Suprapubic skin (tissue), 4 donors: ENCODE data around the gene SLC12A8. TPM values are rescaled to one million over a fixed set of nuclear protein-coding genes. Genes with fewer than 3 reads are reported as not detected.

ENCODE experiments used
- DNase-seq, 2 donors: peaks; one replicate each; pipeline ENCODE4 v3.0.0-alpha.2; 2019; ENCODE audit warnings: low spot score in 2 of 2
- H3K27ac ChIP-seq: fragments of 200-600 bp; sonication (generic); one replicate; pipeline ENCODE4 v1.5.1; 2019
- H3K27me3 ChIP-seq: fragments of 200-600 bp; sonication (generic); one replicate; pipeline ENCODE4 v1.5.1; 2019
- H3K36me3 ChIP-seq: fragments of 200-600 bp; sonication (generic); one replicate; pipeline ENCODE4 v1.5.1; 2019
- H3K4me1 ChIP-seq: fragments of 200-600 bp; sonication (generic); one replicate; pipeline ENCODE4 v1.5.1; 2019
- H3K4me3 ChIP-seq: fragments of 200-600 bp; sonication (generic); one replicate; pipeline ENCODE4 v1.5.1; 2019; ENCODE audit warnings: mild to moderate bottlenecking
- H3K9me3 ChIP-seq: fragments of 200-600 bp; sonication (generic); one replicate; pipeline ENCODE4 v1.5.1; 2019
- CTCF ChIP-seq, 2 donors: fragments of 200-600 bp in 1 of 2; fragments of 450-650 bp in 1 of 2; sonication (generic) in 1 of 2; IDR thresholded peaks; one replicate each; pipeline ENCODE4 v1.5.1; 2016 to 2019; ENCODE audit warnings: antibody characterized with exemption in 2 of 2, mild to moderate bottlenecking in 1 of 2, moderate library complexity in 1 of 2
- EP300 ChIP-seq: sonication (generic); formaldehyde crosslinking; IDR thresholded peaks from one replicate; pipeline ENCODE4 v1.6.1; 2017; ENCODE audit warnings: antibody characterized with exemption
- POLR2A ChIP-seq, 2 donors: fragments of 450-650 bp; IDR thresholded peaks; one replicate each; pipeline ENCODE4 v1.6.1; 2017; ENCODE audit warnings: antibody characterized with exemption in 2 of 2, mild to moderate bottlenecking in 2 of 2, moderate library complexity in 2 of 2
- POLR2AphosphoS5 ChIP-seq, 3 donors: sonication (generic); formaldehyde crosslinking; IDR thresholded peaks; one replicate each; pipeline ENCODE4 v1.6.1; 2017; ENCODE audit warnings: antibody characterized with exemption in 3 of 3
- whole genome bisulfite sequencing: methylation state at CpG from one replicate; pipeline ENCODE4 v1.1.5; 2018; 5-methylcytosine and 5-hydroxymethylcytosine counted together
- total RNA-seq, 4 donors: library from RNA; depleted of rRNA; stranded (reverse); fragments of >200 nt; gene quantifications; one replicate each; pipeline ENCODE4 v1.1.0, GENCODE V29; 2016

The SLC12A8 gene
- total RNA-seq, 4 donors from 2014 or later, result 2.5 to 5.8 (median 4.4) TPM

- DNase-seq, result no peak
- no peaks in the 10 kb centered on the region for H3K36me3 ChIP-seq
- no peak overlapping the region for H3K4me3 ChIP-seq
- TF ChIP-seq EP300 (no peak), CTCF (IDR thresholded peaks at IDR 0.05) (no peak), POLR2AphosphoS5 (IDR thresholded peaks at IDR 0.05) (peak in 1 of 3 donors; percentile 44)
- WGBS, result 73% methylated on average over 4 of the region's 4 CpGs
- peak overlapping the region; percentile 24 for H3K27ac ChIP-seq
- no peaks in the 10 kb centered on the region for H3K27me3 ChIP-seq
- H3K4me1 ChIP-seq, result peaks cover 40% of the 10 kb centered on the region
- H3K9me3 ChIP-seq, result no peaks in the 10 kb centered on the region
These were observed 151.4 kb downstream of the SLC12A8 start for GRCh38 chr3:125061170-125061569.

GRCh38 chr3:125059488-125060245 lies 152.9 kb downstream of the SLC12A8 start:
- Histone ChIP-seq H3K27me3 (no peaks in the 10 kb centered on the region), H3K36me3 (no peaks in the 10 kb centered on the region), H3K4me1 (peaks cover 44% of the 10 kb centered on the region), H3K27ac (no peak overlapping the region), H3K9me3 (no peaks in the 10 kb centered on the region), H3K4me3 (no peak overlapping the region)
- WGBS, result 86% methylated on average over 7 of the region's 7 CpGs
- no peak for DNase-seq
- no peak for TF ChIP-seq POLR2AphosphoS5 (IDR thresholded peaks at IDR 0.05)
- TF ChIP-seq EP300, result no peak
- no peak for TF ChIP-seq POLR2A (IDR thresholded peaks at IDR 0.05)
- TF ChIP-seq CTCF (IDR thresholded peaks at IDR 0.05), result no peak

- WGBS, result 98% methylated on average over 3 of the region's 3 CpGs
These were observed 153.6 kb downstream of the SLC12A8 start for GRCh38 chr3:125058959-125059358.

GRCh38 chr3:125058529-125058928 lies 154.0 kb downstream of the SLC12A8 start:
- H3K4me1 ChIP-seq, result peaks cover 55% of the 10 kb centered on the region
- no peaks in the 10 kb centered on the region for H3K9me3 ChIP-seq
- DNase-seq, result no peak
- no peaks in the 10 kb centered on the region for H3K36me3 ChIP-seq
- no peak overlapping the region for H3K4me3 ChIP-seq
- no peaks in the 10 kb centered on the region for H3K27me3 ChIP-seq
- WGBS, result 73% methylated on average over 3 of the region's 3 CpGs
- no peak overlapping the region for H3K27ac ChIP-seq
- TF ChIP-seq POLR2A (IDR thresholded peaks at IDR 0.05), result no peak
- TF ChIP-seq EP300, result no peak
- no peak for TF ChIP-seq POLR2AphosphoS5 (IDR thresholded peaks at IDR 0.05)

More at GRCh38 chr3:125058959-125059358, 153.6 kb downstream of the SLC12A8 start:
- Histone ChIP-seq H3K4me3 (no peak overlapping the region), H3K4me1 (peaks cover 51% of the 10 kb centered on the region), H3K27ac (no peak overlapping the region), H3K36me3 (no peaks in the 10 kb centered on the region), H3K27me3 (no peaks in the 10 kb centered on the region), H3K9me3 (no peaks in the 10 kb centered on the region)
- DNase-seq, result no peak
- TF ChIP-seq POLR2A (IDR thresholded peaks at IDR 0.05), result no peak
- no peak for TF ChIP-seq EP300
- TF ChIP-seq CTCF (IDR thresholded peaks at IDR 0.05), result no peak
- TF ChIP-seq POLR2AphosphoS5 (IDR thresholded peaks at IDR 0.05), result no peak

- WGBS, result 71% methylated on average over 3 of the region's 3 CpGs
- Histone ChIP-seq H3K4me3 (no peak overlapping the region), H3K36me3 (no peaks in the 10 kb centered on the region), H3K9me3 (no peaks in the 10 kb centered on the region), H3K27ac (peak overlapping the region; percentile 27), H3K27me3 (no peaks in the 10 kb centered on the region), H3K4me1 (peaks cover 55% of the 10 kb centered on the region)
- DNase-seq, result no peak
- no peak for TF ChIP-seq POLR2AphosphoS5 (IDR thresholded peaks at IDR 0.05)
These were observed 155.2 kb downstream of the SLC12A8 start for GRCh38 chr3:125057186-125057850.
